HepG2 (cell line): ENCODE data around the gene GMCL2. TPM values are rescaled to one million over a fixed set of nuclear protein-coding genes. Genes with fewer than 3 reads are reported as not detected.

Experiments used
- FOXM1 ChIP-seq: sonication (generic); formaldehyde crosslinking; IDR thresholded peaks from 2 replicates; pipeline ENCODE4 v1.5.0; 2020; ENCODE audit warnings: missing genetic modification reagents
- GATAD1 ChIP-seq: IDR thresholded peaks from 2 replicates; pipeline ENCODE4 v1.6.1; 2016; ENCODE audit warnings: missing genetic modification reagents, missing compliant biosample characterization
- GTF2F1 ChIP-seq: fragments of 150-350 bp; IDR thresholded peaks from 2 replicates; pipeline ENCODE4 v1.6.1; 2014; ENCODE audit warnings: low read length
- MXD4 ChIP-seq: IDR thresholded peaks from 2 replicates; pipeline ENCODE4 v1.6.1; 2016; ENCODE audit warnings: mild to moderate bottlenecking, missing biosample characterization, missing genetic modification reagents
- MZF1 ChIP-seq: sonication (generic); formaldehyde crosslinking; IDR thresholded peaks from 2 replicates; pipeline ENCODE4 v1.8.1; 2023; ENCODE audit warnings: mild to moderate bottlenecking, missing genetic modification reagents, borderline replicate concordance
- NFIC ChIP-seq: IDR thresholded peaks from 2 replicates; pipeline ENCODE4 v1.6.1; 2012; ENCODE audit warnings: mild to moderate bottlenecking, low read length, inconsistent platforms
- NR2F1 ChIP-seq, 2 experiments: fragments of 450-650 bp in 1 of 2; formaldehyde crosslinking in 1 of 2; IDR thresholded peaks; 2 replicates each; pipeline versions ENCODE4 v1.5.0 to v1.6.1; 2016 to 2020; ENCODE audit warnings: mild to moderate bottlenecking in 1 of 2, missing compliant biosample characterization in 1 of 2, missing genetic modification reagents in 1 of 2, moderate library complexity in 1 of 2
- SKI ChIP-seq: fragments of 450-650 bp; IDR thresholded peaks from one replicate; pipeline ENCODE4 v1.6.1; 2018; ENCODE audit warnings: mild to moderate bottlenecking; ENCODE audit not compliant: partially characterized antibody
- SP4 ChIP-seq: sonication (generic); formaldehyde crosslinking; IDR thresholded peaks from 2 replicates; pipeline ENCODE4 v1.8.1; 2023; ENCODE audit warnings: mild to moderate bottlenecking, missing genetic modification reagents
- TBX2 ChIP-seq: sonication (generic); formaldehyde crosslinking; IDR thresholded peaks from 2 replicates; pipeline ENCODE4 v1.5.0; 2020; ENCODE audit warnings: missing genetic modification reagents, mild to moderate bottlenecking, borderline replicate concordance
- U2AF2 ChIP-seq: fragments of 200-400 bp; formaldehyde crosslinking; IDR thresholded peaks from 2 replicates; pipeline ENCODE4 v1.6.1; 2017; ENCODE audit warnings: low read depth, mild to moderate bottlenecking, low read length
- ZFY ChIP-seq: sonication (generic); formaldehyde crosslinking; IDR thresholded peaks from 2 replicates; pipeline ENCODE4 v1.4.0; 2020; ENCODE audit warnings: missing genetic modification reagents
- ZNF501 ChIP-seq: sonication (generic); formaldehyde crosslinking; IDR thresholded peaks from 2 replicates; pipeline ENCODE4 v1.5.1; 2020; ENCODE audit warnings: mild to moderate bottlenecking, moderate library complexity, missing genetic modification reagents
- ZNF570 ChIP-seq: sonication (generic); formaldehyde crosslinking; IDR thresholded peaks from 2 replicates; pipeline ENCODE4 v1.4.0; 2020; ENCODE audit warnings: mild to moderate bottlenecking, missing genetic modification reagents, borderline replicate concordance
- ZNF713 ChIP-seq: sonication (generic); formaldehyde crosslinking; IDR thresholded peaks from 2 replicates; pipeline ENCODE4 v1.4.0; 2020; ENCODE audit warnings: mild to moderate bottlenecking, missing genetic modification reagents
- ZNF772 ChIP-seq: sonication (generic); formaldehyde crosslinking; IDR thresholded peaks from 2 replicates; pipeline ENCODE4 v1.5.0; 2020; ENCODE audit warnings: mild to moderate bottlenecking, missing genetic modification reagents
- ZNF773 ChIP-seq: sonication (generic); formaldehyde crosslinking; IDR thresholded peaks from 2 replicates; pipeline ENCODE4 v1.4.0; 2020; ENCODE audit warnings: missing genetic modification reagents, borderline replicate concordance
- ZSCAN20 ChIP-seq: sonication (generic); formaldehyde crosslinking; IDR thresholded peaks from 2 replicates; pipeline ENCODE4 v1.4.0; 2020; ENCODE audit warnings: missing genetic modification reagents, mild to moderate bottlenecking, borderline replicate concordance
- ZSCAN29 ChIP-seq: sonication (generic); formaldehyde crosslinking; conservative IDR thresholded peaks from 2 replicates; pipeline ENCODE4 v1.4.0; 2020; ENCODE audit warnings: mild to moderate bottlenecking, missing genetic modification reagents
- ZSCAN9 ChIP-seq: IDR thresholded peaks from 2 replicates; pipeline ENCODE4 v1.6.1; 2016; ENCODE audit warnings: borderline replicate concordance
- polyA plus RNA-seq, 8 experiments: library from polyadenylated mRNA; depleted of rRNA in 3 of 8; stranded (reverse) in 7 of 8; unstranded in 1 of 8; fragments of >200 nt; fragmentation: Illumina TruSeq in 4 of 8; extraction: Trizol in 4 of 8; gene quantifications; 2 replicates each; pipeline versions ENCODE4 v1.2.1 to v1.2.3, GENCODE V29; 2011 to 2016; ENCODE audit warnings: low read depth in 4 of 8, missing spikeins in 1 of 8, mixed read lengths in 1 of 8; ENCODE audit not compliant: insufficient read depth in 1 of 8
- total RNA-seq, 5 experiments: library from RNA; depleted of rRNA; stranded (reverse); fragments of >200 nt; fragmentation: Illumina TruSeq; extraction: Trizol; gene quantifications; 2 replicates each; pipeline ENCODE4 v1.2.3, GENCODE V29; 2016; ENCODE audit warnings: low read depth in 1 of 5
- TF ChIP-seq, protein P1 (sequence below): sonication (generic); formaldehyde crosslinking; IDR thresholded peaks from 2 replicates; pipeline ENCODE4 v1.4.0; 2020; ENCODE audit warnings: missing genetic modification reagents
- TF ChIP-seq, protein P2 (sequence below): sonication (generic); formaldehyde crosslinking; IDR thresholded peaks from 2 replicates; pipeline ENCODE4 v1.5.1; 2020; ENCODE audit warnings: missing genetic modification reagents, mild to moderate bottlenecking, borderline replicate concordance
- TF ChIP-seq, protein P3 (sequence below): IDR thresholded peaks from 2 replicates; pipeline ENCODE4 v1.6.1; 2016; ENCODE audit warnings: missing genetic modification reagents, missing compliant biosample characterization
- TF ChIP-seq, protein P4 (sequence below): sonication (generic); formaldehyde crosslinking; IDR thresholded peaks from 2 replicates; pipeline ENCODE4 v1.5.1; 2020; ENCODE audit warnings: mild to moderate bottlenecking, missing genetic modification reagents

Gene GMCL2
- total and polyA plus RNA-seq, 2 of the 13 experiments (the other 11 are each of a cell fraction or from before 2014, with no cell fraction given), result 0.03 TPM; not detected in 1

DNA sequence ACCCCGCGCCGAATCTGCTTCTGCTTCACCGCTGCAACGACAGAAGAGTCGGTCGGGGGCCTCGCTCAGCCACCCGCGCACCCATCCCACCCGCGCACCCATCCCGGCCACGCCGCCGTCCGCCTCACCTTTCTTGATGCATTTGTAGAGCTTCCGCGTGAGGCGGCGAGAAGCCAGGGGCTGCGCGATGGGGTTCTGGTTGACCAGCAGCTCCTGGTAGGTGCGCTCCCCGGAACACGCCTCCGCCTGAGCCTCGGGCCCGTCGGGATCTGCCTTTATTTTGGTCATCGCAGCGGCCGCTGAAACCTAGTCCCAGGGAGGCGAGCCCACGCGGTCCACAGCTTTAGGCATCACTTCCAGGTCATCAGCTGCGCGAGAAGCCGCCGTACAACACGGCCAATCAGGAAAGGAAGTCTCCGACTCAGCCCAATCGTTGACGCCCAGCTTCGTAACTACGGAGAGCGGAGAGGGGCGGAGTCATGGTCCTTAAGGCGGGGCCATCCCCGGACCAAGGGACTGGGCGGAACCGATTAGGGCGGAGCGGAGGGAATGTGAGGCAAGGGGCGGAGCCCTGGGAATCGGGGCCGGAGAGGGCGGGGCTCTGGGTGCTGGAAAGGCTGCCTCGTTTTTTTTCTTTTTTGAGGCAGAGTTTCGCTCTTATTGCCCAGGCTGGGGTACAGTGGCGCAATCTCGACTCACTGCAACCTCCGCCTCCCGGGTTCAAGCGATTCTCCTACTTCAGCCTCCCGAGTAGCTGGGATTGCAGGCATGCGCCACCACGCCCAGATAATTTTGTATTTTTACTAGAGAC is 33.4 kb downstream of the GMCL2 start, which contains the start of gene NHP2 (continued):
- TF ChIP-seq ZNF501 (peak; percentile 56; the same call in 1 of the 2 replicates), ZNF773 (CRISPR knock-in tag) (0 out of 2 replicates have a peak, but pooled peaks have one; percentile 63), NFIC (no peak), TBX2 (CRISPR knock-in tag) (no peak), NR2F1 (CRISPR knock-in tag; IDR thresholded peaks at IDR 0.05) (no peak), ZNF772 (no peak), ZSCAN29 (CRISPR knock-in tag) (no peak), ZNF570 (CRISPR knock-in tag) (no peak), U2AF2 (no peak), FOXM1 (CRISPR knock-in tag) (no peak), MXD4 (CRISPR knock-in tag) (peak; percentile 98), ZSCAN9 (peak; percentile 15; the same call in 1 of the 2 replicates), MZF1 (no peak), ZSCAN20 (CRISPR knock-in tag) (no peak), SP4 (peak; percentile 98), GTF2F1 (no peak), ZNF713 (CRISPR knock-in tag) (0 out of 2 replicates have a peak, but pooled peaks have one; percentile 59), SKI (no peak), GATAD1 (CRISPR knock-in tag) (peak; percentile 98), ZFY (peak; percentile 63; the same call in 1 of the 2 replicates)
- TF ChIP-seq, protein P1, sequence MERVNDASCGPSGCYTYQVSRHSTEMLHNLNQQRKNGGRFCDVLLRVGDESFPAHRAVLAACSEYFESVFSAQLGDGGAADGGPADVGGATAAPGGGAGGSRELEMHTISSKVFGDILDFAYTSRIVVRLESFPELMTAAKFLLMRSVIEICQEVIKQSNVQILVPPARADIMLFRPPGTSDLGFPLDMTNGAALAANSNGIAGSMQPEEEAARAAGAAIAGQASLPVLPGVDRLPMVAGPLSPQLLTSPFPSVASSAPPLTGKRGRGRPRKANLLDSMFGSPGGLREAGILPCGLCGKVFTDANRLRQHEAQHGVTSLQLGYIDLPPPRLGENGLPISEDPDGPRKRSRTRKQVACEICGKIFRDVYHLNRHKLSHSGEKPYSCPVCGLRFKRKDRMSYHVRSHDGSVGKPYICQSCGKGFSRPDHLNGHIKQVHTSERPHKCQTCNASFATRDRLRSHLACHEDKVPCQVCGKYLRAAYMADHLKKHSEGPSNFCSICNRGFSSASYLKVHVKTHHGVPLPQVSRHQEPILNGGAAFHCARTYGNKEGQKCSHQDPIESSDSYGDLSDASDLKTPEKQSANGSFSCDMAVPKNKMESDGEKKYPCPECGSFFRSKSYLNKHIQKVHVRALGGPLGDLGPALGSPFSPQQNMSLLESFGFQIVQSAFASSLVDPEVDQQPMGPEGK, result no peak
- TF ChIP-seq, protein P2, sequence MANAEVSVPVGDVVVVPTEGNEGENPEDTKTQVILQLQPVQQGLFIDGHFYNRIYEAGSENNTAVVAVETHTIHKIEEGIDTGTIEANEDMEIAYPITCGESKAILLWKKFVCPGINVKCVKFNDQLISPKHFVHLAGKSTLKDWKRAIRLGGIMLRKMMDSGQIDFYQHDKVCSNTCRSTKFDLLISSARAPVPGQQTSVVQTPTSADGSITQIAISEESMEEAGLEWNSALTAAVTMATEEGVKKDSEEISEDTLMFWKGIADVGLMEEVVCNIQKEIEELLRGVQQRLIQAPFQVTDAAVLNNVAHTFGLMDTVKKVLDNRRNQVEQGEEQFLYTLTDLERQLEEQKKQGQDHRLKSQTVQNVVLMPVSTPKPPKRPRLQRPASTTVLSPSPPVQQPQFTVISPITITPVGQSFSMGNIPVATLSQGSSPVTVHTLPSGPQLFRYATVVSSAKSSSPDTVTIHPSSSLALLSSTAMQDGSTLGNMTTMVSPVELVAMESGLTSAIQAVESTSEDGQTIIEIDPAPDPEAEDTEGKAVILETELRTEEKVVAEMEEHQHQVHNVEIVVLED (CRISPR knock-in tag), result peak; percentile 90
- TF ChIP-seq, protein P3, sequence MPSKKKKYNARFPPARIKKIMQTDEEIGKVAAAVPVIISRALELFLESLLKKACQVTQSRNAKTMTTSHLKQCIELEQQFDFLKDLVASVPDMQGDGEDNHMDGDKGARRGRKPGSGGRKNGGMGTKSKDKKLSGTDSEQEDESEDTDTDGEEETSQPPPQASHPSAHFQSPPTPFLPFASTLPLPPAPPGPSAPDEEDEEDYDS, result peak; percentile 77
- TF ChIP-seq, protein P4, sequence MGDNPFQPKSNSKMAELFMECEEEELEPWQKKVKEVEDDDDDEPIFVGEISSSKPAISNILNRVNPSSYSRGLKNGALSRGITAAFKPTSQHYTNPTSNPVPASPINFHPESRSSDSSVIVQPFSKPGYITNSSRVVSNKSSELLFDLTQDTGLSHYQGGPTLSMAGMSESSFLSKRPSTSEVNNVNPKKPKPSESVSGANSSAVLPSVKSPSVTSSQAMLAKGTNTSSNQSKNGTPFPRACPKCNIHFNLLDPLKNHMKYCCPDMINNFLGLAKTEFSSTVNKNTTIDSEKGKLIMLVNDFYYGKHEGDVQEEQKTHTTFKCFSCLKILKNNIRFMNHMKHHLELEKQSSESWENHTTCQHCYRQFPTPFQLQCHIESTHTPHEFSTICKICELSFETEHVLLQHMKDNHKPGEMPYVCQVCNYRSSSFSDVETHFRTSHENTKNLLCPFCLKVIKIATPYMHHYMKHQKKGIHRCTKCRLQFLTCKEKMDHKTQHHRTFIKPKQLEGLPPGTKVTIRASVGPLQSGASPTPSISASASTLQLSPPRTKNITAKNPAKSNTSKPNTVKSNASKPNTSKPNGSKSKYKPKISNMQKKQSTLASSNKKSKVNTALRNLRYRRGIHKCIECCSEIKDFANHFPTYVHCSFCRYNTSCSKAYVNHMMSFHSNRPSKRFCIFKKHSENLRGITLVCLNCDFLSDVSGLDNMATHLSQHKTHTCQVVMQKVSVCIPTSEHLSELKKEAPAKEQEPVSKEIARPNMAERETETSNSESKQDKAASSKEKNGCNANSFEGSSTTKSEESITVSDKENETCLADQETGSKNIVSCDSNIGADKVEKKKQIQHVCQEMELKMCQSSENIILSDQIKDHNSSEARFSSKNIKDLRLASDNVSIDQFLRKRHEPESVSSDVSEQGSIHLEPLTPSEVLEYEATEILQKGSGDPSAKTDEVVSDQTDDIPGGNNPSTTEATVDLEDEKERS (CRISPR knock-in tag), result no peak
